GM18508 (cell line): ENCODE measurements around the gene BTG1.
"Not testable (repeated sequence)": the region's sequence is repeated elsewhere in the genome, so short reads cannot be mapped to it uniquely, and the experiment has no call there.

Source experiments
- ATAC-seq: cut with Tn5 transposase; IDR thresholded peaks from one replicate; pipeline ENCODE4 v1.9.1; 2021; ENCODE audit warnings: moderate number of reproducible peaks; ENCODE audit not compliant: insufficient read depth, unreplicated experiment

Gene BTG1

GRCh38 chr12:92151916-92152315, 6.3 kb upstream of the BTG1 start:
- no peak for ATAC-seq

GRCh38 chr12:92149563-92149962, 3.9 kb upstream of the BTG1 start:
- no peak for ATAC-seq

- ATAC-seq = no peak
Measured at GRCh38 chr12:92147491-92147890, 1.8 kb upstream of the BTG1 start.

- ATAC-seq = no peak
Measured at GRCh38 chr12:92146497-92147224, 1.0 kb upstream of the BTG1 start.

GRCh38 chr12:92145481-92145730, 240 bp downstream of the BTG1 start:
- no peak for ATAC-seq

- ATAC-seq = no peak
Measured at GRCh38 chr12:92144631-92145480, 790 bp downstream of the BTG1 start.

GRCh38 chr12:92143686-92144630, 1.7 kb downstream of the BTG1 start:
- peak; percentile 18 for ATAC-seq

- no peak for ATAC-seq
Measured at GRCh38 chr12:92143258-92143657, 2.4 kb downstream of the BTG1 start.

- ATAC-seq = no peak
Measured at GRCh38 chr12:92142251-92142926, 3.3 kb downstream of the BTG1 start.

GRCh38 chr12:92141591-92142121, 4.0 kb downstream of the BTG1 start:
- no peak for ATAC-seq

- ATAC-seq = no peak
Measured at GRCh38 chr12:92140896-92141536, 4.6 kb downstream of the BTG1 start.

GRCh38 chr12:92140156-92140555, 5.5 kb downstream of the BTG1 start:
- ATAC-seq = no peak

- no peak for ATAC-seq
Measured at GRCh38 chr12:92139634-92140150, 6.0 kb downstream of the BTG1 start.

GRCh38 chr12:92138626-92139025, 7.0 kb downstream of the BTG1 start:
- ATAC-seq = no peak

GRCh38 chr12:92138144-92138543, 7.5 kb downstream of the BTG1 start:
- no peak for ATAC-seq

- ATAC-seq = no peak
Measured at GRCh38 chr12:92136965-92137721, 8.5 kb downstream of the BTG1 start.

GRCh38 chr12:92136026-92136730, 9.5 kb downstream of the BTG1 start:
- no peak for ATAC-seq

- not testable (repeated sequence) for ATAC-seq
Measured at GRCh38 chr12:92135541-92135940, 10.1 kb downstream of the BTG1 start.
